C4-2B (cell line): ENCODE data around the gene MCEE.

ENCODE experiments used
- ZFX ChIP-seq: fragments of 450-650 bp; IDR thresholded peaks from 2 replicates; pipeline ENCODE4 v1.6.1; 2017
- TF ChIP-seq, protein P1 (sequence below): fragments of 450-650 bp; conservative IDR thresholded peaks from 2 replicates; pipeline ENCODE4 v1.5.1; 2017; ENCODE audit warnings: mild to moderate bottlenecking

DNA sequence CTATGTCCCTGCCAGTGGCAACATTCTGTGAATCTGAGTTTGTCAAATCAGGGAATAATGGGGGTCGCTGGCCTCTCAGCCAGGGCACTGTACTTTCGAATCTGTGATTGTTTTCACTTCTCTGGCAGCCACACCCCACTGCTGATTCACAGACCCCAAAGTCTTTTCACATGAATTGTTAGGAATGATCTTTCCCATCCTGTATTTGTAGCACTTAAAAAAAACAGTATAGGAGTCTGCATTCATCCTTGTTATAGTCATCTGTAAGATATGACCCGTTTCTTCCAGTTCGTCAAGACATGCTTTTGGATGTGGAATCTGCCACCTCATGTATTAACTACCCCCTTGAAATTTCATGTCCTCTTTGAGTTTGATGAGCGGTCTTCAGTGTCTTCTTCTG is 60.7 kb downstream of the MCEE start:
- TF ChIP-seq, protein P1, sequence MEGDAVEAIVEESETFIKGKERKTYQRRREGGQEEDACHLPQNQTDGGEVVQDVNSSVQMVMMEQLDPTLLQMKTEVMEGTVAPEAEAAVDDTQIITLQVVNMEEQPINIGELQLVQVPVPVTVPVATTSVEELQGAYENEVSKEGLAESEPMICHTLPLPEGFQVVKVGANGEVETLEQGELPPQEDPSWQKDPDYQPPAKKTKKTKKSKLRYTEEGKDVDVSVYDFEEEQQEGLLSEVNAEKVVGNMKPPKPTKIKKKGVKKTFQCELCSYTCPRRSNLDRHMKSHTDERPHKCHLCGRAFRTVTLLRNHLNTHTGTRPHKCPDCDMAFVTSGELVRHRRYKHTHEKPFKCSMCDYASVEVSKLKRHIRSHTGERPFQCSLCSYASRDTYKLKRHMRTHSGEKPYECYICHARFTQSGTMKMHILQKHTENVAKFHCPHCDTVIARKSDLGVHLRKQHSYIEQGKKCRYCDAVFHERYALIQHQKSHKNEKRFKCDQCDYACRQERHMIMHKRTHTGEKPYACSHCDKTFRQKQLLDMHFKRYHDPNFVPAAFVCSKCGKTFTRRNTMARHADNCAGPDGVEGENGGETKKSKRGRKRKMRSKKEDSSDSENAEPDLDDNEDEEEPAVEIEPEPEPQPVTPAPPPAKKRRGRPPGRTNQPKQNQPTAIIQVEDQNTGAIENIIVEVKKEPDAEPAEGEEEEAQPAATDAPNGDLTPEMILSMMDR, result no peak
- TF ChIP-seq ZFX, result no peak
